Adrenal gland (tissue), 5 donors: ENCODE data around the gene ZBTB40.

Source experiments
- POLR2A ChIP-seq, 2 donors: fragments of 450-650 bp; IDR thresholded peaks; one replicate each; pipeline ENCODE4 v1.6.1; 2017; ENCODE audit warnings: antibody characterized with exemption in 2 of 2, mild to moderate bottlenecking in 2 of 2, moderate library complexity in 1 of 2
- TF ChIP-seq, protein P1 (sequence below), 6 experiments: fragments of 450-650 bp in 4 of 6; fragments of 200-600 bp in 2 of 6; sonication (generic) in 1 of 6; IDR thresholded peaks; 1 replicate in 5 of 6; 2 replicates in 1 of 6; pipeline versions ENCODE4 v1.5.1 to v1.8.0; 2016 to 2021; ENCODE audit warnings: antibody characterized with exemption in 6 of 6, mild to moderate bottlenecking in 2 of 6, moderate library complexity in 1 of 6
- donor health status: DM: no; HTN: no; CAD: no.

DNA sequence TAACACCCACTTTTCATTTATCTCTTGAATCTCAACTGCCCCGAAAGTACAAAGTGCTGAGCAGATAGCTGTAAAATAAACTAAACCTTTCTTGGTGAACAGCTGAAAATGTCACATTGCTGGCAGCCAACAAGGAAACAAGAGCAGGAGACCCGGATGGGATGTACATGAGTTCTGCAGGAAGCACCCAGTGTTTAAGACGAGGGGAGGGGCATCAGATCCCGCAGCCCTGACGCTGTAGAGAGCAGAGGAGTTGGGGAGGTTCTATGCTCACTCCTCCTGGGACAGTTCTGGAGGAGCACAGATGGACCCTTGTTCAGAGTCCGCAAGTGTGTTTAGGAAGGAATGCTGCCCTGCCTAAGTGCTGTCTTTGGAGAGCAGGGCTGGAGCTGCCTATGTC lies 79.6 kb downstream of the ZBTB40 start:
- TF ChIP-seq, protein P1, sequence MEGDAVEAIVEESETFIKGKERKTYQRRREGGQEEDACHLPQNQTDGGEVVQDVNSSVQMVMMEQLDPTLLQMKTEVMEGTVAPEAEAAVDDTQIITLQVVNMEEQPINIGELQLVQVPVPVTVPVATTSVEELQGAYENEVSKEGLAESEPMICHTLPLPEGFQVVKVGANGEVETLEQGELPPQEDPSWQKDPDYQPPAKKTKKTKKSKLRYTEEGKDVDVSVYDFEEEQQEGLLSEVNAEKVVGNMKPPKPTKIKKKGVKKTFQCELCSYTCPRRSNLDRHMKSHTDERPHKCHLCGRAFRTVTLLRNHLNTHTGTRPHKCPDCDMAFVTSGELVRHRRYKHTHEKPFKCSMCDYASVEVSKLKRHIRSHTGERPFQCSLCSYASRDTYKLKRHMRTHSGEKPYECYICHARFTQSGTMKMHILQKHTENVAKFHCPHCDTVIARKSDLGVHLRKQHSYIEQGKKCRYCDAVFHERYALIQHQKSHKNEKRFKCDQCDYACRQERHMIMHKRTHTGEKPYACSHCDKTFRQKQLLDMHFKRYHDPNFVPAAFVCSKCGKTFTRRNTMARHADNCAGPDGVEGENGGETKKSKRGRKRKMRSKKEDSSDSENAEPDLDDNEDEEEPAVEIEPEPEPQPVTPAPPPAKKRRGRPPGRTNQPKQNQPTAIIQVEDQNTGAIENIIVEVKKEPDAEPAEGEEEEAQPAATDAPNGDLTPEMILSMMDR (IDR thresholded peaks at IDR 0.05) = no peak
- no peak for TF ChIP-seq POLR2A (IDR thresholded peaks at IDR 0.05)
